Measurements from ENCODE around the gene DIPK1C.

Gene DIPK1C

DNA sequence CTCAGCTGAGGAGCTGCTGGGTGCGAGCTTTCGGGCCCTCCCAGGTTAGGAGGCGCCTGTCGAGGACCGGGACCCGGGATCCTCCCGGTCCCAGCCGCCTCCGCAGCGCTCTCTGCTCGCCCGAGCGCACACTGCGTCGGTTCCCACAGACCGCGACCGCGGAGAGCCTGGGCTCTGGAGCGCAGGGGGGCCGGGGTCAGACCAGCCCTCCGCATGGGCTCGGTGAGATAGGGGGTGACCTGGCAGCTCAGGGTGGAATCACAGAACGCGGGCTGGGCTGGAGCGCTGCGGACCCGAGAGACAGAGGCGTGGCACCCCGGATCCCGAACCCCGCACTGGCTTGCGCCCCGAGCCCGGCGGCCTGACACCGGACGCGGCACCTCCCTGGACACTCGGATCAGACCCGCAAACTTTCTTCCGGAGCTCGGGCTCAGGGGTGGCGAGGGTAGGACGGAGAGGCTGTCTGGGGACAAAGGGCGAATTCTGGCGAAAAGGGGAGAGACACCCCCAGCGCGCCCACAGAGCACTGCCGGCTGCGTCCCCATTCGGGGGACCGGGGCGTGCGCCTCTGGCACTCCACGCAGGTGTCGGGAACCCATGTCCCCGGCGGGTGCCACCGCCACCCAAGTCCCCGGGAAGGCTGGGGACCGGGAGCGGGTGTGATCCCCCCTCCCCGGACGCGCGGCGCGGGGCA is 612 bp downstream of the DIPK1C start:
- ChIA-PET CTCF (no interaction called here), POLR2A (ENCODE audit: low non-redundant PET) (no interaction called here)
- TF ChIP-seq, protein P1, sequence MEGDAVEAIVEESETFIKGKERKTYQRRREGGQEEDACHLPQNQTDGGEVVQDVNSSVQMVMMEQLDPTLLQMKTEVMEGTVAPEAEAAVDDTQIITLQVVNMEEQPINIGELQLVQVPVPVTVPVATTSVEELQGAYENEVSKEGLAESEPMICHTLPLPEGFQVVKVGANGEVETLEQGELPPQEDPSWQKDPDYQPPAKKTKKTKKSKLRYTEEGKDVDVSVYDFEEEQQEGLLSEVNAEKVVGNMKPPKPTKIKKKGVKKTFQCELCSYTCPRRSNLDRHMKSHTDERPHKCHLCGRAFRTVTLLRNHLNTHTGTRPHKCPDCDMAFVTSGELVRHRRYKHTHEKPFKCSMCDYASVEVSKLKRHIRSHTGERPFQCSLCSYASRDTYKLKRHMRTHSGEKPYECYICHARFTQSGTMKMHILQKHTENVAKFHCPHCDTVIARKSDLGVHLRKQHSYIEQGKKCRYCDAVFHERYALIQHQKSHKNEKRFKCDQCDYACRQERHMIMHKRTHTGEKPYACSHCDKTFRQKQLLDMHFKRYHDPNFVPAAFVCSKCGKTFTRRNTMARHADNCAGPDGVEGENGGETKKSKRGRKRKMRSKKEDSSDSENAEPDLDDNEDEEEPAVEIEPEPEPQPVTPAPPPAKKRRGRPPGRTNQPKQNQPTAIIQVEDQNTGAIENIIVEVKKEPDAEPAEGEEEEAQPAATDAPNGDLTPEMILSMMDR (conservative IDR thresholded peaks at IDR 0.05; ENCODE audit: low read depth) = no peak
- no peak overlapping the region for H3K27ac ChIP-seq
- no peak for DNase-seq (ENCODE audit: low spot score)

DNA sequence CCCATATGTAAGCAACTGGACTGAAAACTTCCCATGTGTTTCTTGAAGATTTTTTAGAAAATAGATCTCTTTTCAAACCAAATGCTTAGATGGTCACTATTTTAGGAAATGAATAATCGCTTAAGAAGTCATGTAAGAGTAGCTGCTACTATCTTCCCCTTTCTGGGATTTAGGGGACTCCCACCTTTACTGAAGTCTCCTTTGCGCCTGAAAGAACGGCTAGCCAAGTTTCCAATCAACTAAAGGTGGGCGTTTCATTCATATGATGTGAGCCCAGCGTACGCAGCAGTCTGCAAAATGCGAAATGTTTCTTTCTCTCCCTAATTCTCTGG is 1.1 kb downstream of the DIPK1C start:
- TF ChIP-seq, protein P1 (conservative IDR thresholded peaks at IDR 0.05; ENCODE audit: low read depth) = no peak
- no peak for DNase-seq (ENCODE audit: low spot score)
- ChIA-PET POLR2A (ENCODE audit: low non-redundant PET) (no interaction called here), CTCF (no interaction called here)
- no peak overlapping the region for H3K27ac ChIP-seq

DNA sequence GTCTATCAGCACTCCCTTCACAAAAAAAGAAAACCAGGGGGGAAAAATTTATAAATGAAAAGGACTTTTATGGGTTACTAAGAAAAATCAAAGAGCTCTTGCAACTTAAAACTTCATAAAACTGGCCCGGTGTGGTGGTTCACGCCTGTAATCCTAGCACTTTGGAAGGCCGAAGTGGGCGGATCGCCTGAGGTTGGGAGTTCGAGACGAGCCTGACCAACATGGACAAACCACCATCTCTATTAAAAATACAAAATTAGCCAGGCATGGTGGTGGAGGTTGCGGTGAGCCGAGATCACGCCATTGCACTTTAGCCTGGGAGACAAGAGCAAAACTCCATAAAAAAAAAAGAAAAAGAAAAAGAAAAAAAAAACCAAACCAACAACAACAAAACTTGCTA is 1.7 kb downstream of the DIPK1C start:
- no peak overlapping the region for H3K27ac ChIP-seq
- ChIA-PET CTCF (no interaction called here), POLR2A (ENCODE audit: low non-redundant PET) (no interaction called here)
- TF ChIP-seq, protein P1 (conservative IDR thresholded peaks at IDR 0.05; ENCODE audit: low read depth) = no peak
- DNase-seq (ENCODE audit: low spot score) = no peak

DNA sequence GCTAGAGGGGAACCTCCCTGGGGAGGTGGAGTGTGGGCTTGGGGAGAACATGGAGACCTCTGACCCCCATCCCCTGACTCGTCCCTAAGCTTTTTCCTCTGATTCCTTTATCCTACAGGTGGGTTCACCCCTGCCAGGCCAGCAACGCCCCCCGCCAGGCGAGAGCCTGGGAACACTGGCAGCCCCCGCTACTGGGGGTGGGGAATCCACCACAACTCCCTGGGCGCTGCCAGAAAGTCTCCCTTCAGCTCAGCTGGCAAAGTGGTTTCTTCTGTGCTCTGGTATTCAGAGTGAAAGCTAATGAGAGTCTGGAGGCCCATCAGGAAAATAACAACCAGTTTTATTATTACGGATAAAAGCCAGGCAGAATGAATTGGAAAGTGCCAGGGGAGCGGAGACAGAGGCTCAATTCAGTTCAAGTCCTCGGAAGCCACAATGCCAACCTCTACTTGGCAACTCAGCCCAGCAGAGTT is 2.8 kb downstream of the DIPK1C start:
- ChIA-PET CTCF (no interaction called here), POLR2A (ENCODE audit: low non-redundant PET) (no interaction called here)

DNA sequence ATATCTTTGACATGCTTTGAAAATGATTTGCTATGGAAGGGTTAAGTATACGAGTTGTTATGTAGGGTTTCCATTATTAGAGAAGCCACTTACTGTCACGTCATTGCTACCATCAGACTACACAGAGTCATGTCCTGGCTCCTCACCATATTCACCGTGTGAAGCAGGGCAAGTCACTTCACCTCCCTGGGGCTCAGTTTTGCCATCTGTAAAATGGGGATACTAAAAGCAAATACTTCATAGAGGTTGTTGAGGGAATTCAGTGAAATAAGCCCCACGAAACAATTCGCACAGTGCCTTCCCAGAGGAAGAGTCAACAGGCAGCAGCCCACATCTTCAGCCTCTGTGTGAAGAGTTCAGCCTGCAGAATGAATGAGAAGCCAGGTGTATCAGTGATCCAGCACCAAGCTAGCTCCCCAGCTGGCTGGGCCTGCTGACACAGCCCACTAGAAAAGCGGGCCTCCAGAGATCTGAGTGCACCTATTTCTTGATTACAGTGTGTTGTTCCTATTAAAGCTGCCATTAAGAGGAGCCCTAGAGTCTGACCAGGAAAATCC is 3.4 kb downstream of the DIPK1C start:
- POLR2A ChIA-PET (ENCODE audit: low non-redundant PET) = no interaction called here
- CTCF ChIA-PET = no interaction called here
- no peak for DNase-seq (ENCODE audit: low spot score)
- TF ChIP-seq, protein P1 (conservative IDR thresholded peaks at IDR 0.05; ENCODE audit: low read depth) = no peak
- no peak overlapping the region for H3K27ac ChIP-seq

More for the DNA sequence above, 2.8 kb downstream of the DIPK1C start:
- H3K27ac ChIP-seq = no peak overlapping the region
- no peak for DNase-seq (ENCODE audit: low spot score)
- TF ChIP-seq, protein P1 (conservative IDR thresholded peaks at IDR 0.05; ENCODE audit: low read depth) = no peak

DNA sequence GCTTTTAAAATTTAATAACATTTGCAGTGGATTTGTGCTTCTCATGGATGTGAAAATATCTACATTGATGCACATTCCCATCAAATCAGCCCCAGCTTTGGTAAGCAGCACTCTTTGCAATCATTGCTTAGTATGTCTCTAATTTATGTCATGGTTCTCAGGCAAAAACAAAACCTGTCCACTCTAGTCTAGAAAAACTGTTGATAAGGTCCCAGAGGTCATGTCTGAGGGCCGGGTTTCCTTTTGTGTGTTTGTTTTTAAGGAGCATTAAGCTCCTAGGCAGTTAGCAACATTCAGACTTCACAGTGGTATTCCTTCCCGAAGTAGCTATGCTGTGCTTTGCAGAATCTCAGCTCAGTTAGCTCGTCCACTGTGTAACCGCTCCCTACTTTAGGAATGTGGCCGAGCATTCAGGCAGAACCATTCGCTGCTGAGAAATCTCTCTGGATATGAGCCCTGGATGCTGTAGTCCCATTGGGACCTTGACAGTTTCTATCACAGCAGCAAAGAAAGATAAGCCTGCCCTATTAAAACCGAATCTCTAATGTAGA is 4.0 kb downstream of the DIPK1C start:
- TF ChIP-seq, protein P1 (conservative IDR thresholded peaks at IDR 0.05; ENCODE audit: low read depth) = no peak
- POLR2A ChIA-PET (ENCODE audit: low non-redundant PET) = no interaction called here
- CTCF ChIA-PET = interaction anchor here (0.6 kb wide), 1 partner anchor 948 kb away, joined by 4 read pairs; no protein-coding TSS in a partner anchor
- no peak overlapping the region for H3K27ac ChIP-seq
- DNase-seq (ENCODE audit: low spot score) = no peak
